ENCODE data around the gene LRIG3. TPM values are rescaled to one million over a fixed set of nuclear protein-coding genes. Genes with fewer than 3 reads are reported as not detected.
"Not testable (repeated sequence)": the region's sequence is repeated elsewhere in the genome, so short reads cannot be mapped to it uniquely, and the experiment has no call there.

LRIG3 gene
- polyA plus RNA-seq, 6 donors from 2014 or later, result not detected

DNA sequence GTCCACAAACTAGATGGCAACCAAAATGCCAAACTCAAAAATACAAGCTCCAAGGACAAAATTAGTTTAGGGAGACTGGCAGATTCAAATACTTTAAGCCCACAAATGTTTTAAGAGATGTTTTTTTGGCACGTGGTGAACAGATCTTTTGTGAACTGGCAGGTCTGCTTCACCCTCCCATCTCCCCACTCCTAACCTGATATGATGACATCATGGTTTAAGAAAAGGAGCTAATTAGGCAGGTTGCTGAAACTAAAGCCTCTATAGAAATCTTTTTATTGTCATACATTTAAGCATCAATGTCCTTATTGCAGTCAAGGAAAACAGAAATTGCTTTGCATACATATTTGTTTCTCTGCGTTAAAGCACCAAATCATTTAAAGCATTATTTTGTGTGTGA, 5.8 kb downstream of the LRIG3 start:
- H3K36me3 Mint-ChIP-seq, result no peaks in the 10 kb centered on the region
- peaks cover 0 to 6% (median 0%) of the 10 kb centered on the region in 7 donors for H3K9me3 Mint-ChIP-seq
- H3K4me3 Mint-ChIP-seq, result no peak overlapping the region
- H3K27me3 Mint-ChIP-seq, result peaks cover 11 to 20% (median 13%) of the 10 kb centered on the region in 3 donors
- peaks cover 0 to 2% (median 0%) of the 10 kb centered on the region in 3 donors for H3K4me1 Mint-ChIP-seq
- ATAC-seq (ENCODE audit: low read depth in 2 of 2), result no peak
- DNase-seq, result no peak
- H3K27ac Mint-ChIP-seq, result no peak overlapping the region

- Mint-ChIP-seq H3K27ac (no peak overlapping the region), H3K36me3 (no peaks in the 10 kb centered on the region), H3K4me1 (no peaks in the 10 kb centered on the region), H3K4me3 (no peak overlapping the region), H3K9me3 (peaks cover 0 to 16% (median 9%) of the 10 kb centered on the region in 7 donors), H3K27me3 (peaks cover 0 to 5% (median 4%) of the 10 kb centered on the region in 3 donors)
- ATAC-seq (ENCODE audit: low read depth in 2 of 2), result no peak
- no peak for DNase-seq
These were observed 12.9 kb downstream of the LRIG3 start for GRCh38 chr12:58907391-58907790.

DNA sequence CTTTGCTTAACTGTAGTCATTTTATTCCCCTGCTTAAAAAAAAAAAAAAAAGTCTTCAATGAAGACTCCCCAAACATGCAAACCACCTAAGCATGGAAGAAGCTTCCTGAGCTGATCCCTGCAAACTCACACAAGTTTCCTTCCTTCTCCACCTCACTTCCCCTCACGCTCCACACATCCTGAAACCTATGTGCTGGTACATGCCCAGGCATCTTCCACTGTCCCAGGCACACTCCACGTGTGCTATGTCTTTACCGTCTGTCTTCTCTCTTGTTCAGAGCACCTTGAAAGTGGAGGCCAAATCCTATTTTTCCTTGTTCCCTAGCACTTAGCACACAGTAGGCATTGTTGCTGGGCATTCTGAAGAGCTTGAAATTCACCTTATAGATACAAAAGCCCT, 13.4 kb downstream of the LRIG3 start:
- Mint-ChIP-seq H3K4me3 (peak overlapping the region in 1 of 8 donors; percentile 78), H3K4me1 (no peaks in the 10 kb centered on the region), H3K27ac (no peak overlapping the region), H3K9me3 (peaks cover 0 to 16% (median 9%) of the 10 kb centered on the region in 7 donors), H3K36me3 (no peaks in the 10 kb centered on the region), H3K27me3 (peaks cover 0 to 5% (median 4%) of the 10 kb centered on the region in 3 donors)
- DNase-seq (no peak), ATAC-seq (ENCODE audit: low read depth in 2 of 2) (no peak)

- Mint-ChIP-seq H3K27me3 (peaks cover 0 to 5% (median 4%) of the 10 kb centered on the region in 3 donors), H3K4me1 (no peaks in the 10 kb centered on the region), H3K4me3 (no peak overlapping the region), H3K9me3 (peaks cover 0 to 10% (median 9%) of the 10 kb centered on the region in 7 donors), H3K27ac (no peak overlapping the region), H3K36me3 (no peaks in the 10 kb centered on the region)
- no peak for DNase-seq
- ATAC-seq (ENCODE audit: low read depth in 2 of 2), result no peak
These were observed 14.9 kb downstream of the LRIG3 start for GRCh38 chr12:58905422-58905821.

- DNase-seq; ATAC-seq (ENCODE audit: low read depth in 2 of 2); H3K36me3 Mint-ChIP-seq; H3K4me3 Mint-ChIP-seq; H3K27ac Mint-ChIP-seq; H3K27me3 Mint-ChIP-seq; H3K4me1 Mint-ChIP-seq: not testable (repeated sequence)
- peaks cover 0 to 10% (median 6%) of the 10 kb centered on the region in 7 donors for H3K9me3 Mint-ChIP-seq
These were observed 17.6 kb downstream of the LRIG3 start for GRCh38 chr12:58902726-58903125.

- Mint-ChIP-seq H3K27ac (no peak overlapping the region), H3K9me3 (peaks cover 0 to 6% (median 5%) of the 10 kb centered on the region in 7 donors), H3K4me3 (no peak overlapping the region), H3K4me1 (no peaks in the 10 kb centered on the region), H3K27me3 (no peaks in the 10 kb centered on the region), H3K36me3 (no peaks in the 10 kb centered on the region)
- ATAC-seq (ENCODE audit: low read depth in 2 of 2) (no peak), DNase-seq (no peak)
These were observed 18.6 kb downstream of the LRIG3 start for GRCh38 chr12:58901664-58902063.

- DNase-seq (no peak), ATAC-seq (ENCODE audit: low read depth in 2 of 2) (no peak)
- Mint-ChIP-seq H3K27ac (no peak overlapping the region), H3K4me1 (no peaks in the 10 kb centered on the region), H3K9me3 (peaks cover 0 to 6% (median 0%) of the 10 kb centered on the region in 7 donors), H3K4me3 (no peak overlapping the region), H3K27me3 (no peaks in the 10 kb centered on the region), H3K36me3 (no peaks in the 10 kb centered on the region)
These were observed 22.3 kb downstream of the LRIG3 start for GRCh38 chr12:58897969-58898368.

- no peak for ATAC-seq (ENCODE audit: low read depth in 2 of 2)
- no peak for DNase-seq
- Mint-ChIP-seq H3K9me3 (peaks cover 0 to 6% (median 0%) of the 10 kb centered on the region in 7 donors), H3K27me3 (no peaks in the 10 kb centered on the region), H3K36me3 (no peaks in the 10 kb centered on the region), H3K4me3 (no peak overlapping the region), H3K27ac (no peak overlapping the region), H3K4me1 (no peaks in the 10 kb centered on the region)
These were observed 24.0 kb downstream of the LRIG3 start for GRCh38 chr12:58896278-58896677.

- no peaks in the 10 kb centered on the region for H3K4me1 Mint-ChIP-seq
- H3K27ac Mint-ChIP-seq, result peak overlapping the region in 1 of 6 donors; percentile 10
- peaks cover 0 to 6% (median 0%) of the 10 kb centered on the region in 7 donors for H3K9me3 Mint-ChIP-seq
- no peaks in the 10 kb centered on the region for H3K27me3 Mint-ChIP-seq
- H3K36me3 Mint-ChIP-seq, result no peaks in the 10 kb centered on the region
- ATAC-seq (ENCODE audit: low read depth in 2 of 2) (no peak), DNase-seq (no peak)
- H3K4me3 Mint-ChIP-seq, result no peak overlapping the region
These were observed 25.3 kb downstream of the LRIG3 start for GRCh38 chr12:58895053-58895452.

GRCh38 chr12:58894040-58894439, 26.3 kb downstream of the LRIG3 start:
- Mint-ChIP-seq H3K4me1 (no peaks in the 10 kb centered on the region), H3K36me3 (no peaks in the 10 kb centered on the region), H3K27me3 (no peaks in the 10 kb centered on the region), H3K27ac (no peak overlapping the region), H3K9me3 (peaks cover 0 to 6% (median 0%) of the 10 kb centered on the region in 7 donors), H3K4me3 (no peak overlapping the region)
- DNase-seq (no peak), ATAC-seq (ENCODE audit: low read depth in 2 of 2) (no peak)

- no peaks in the 10 kb centered on the region for H3K36me3 Mint-ChIP-seq
- ATAC-seq (ENCODE audit: low read depth in 2 of 2), result no peak
- H3K4me1 Mint-ChIP-seq, result no peaks in the 10 kb centered on the region
- DNase-seq, result no peak
- H3K4me3 Mint-ChIP-seq, result no peak overlapping the region
- no peak overlapping the region for H3K27ac Mint-ChIP-seq
- no peaks in the 10 kb centered on the region for H3K27me3 Mint-ChIP-seq
- H3K9me3 Mint-ChIP-seq, result peaks cover 0 to 6% (median 0%) of the 10 kb centered on the region in 7 donors
These were observed 26.8 kb downstream of the LRIG3 start for GRCh38 chr12:58893495-58893894.

- ATAC-seq (ENCODE audit: low read depth in 2 of 2) (no peak), DNase-seq (no peak)
- no peaks in the 10 kb centered on the region for H3K36me3 Mint-ChIP-seq
- H3K9me3 Mint-ChIP-seq, result peaks cover 0 to 2% (median 0%) of the 10 kb centered on the region in 7 donors
- H3K27ac Mint-ChIP-seq, result no peak overlapping the region
- H3K4me1 Mint-ChIP-seq, result no peaks in the 10 kb centered on the region
- H3K4me3 Mint-ChIP-seq, result no peak overlapping the region
- no peaks in the 10 kb centered on the region for H3K27me3 Mint-ChIP-seq
These were observed 30.7 kb downstream of the LRIG3 start for GRCh38 chr12:58889557-58889956.

- DNase-seq, result no peak
- Mint-ChIP-seq H3K9me3 (peaks cover 0 to 2% (median 0%) of the 10 kb centered on the region in 7 donors), H3K4me3 (no peak overlapping the region), H3K27me3 (no peaks in the 10 kb centered on the region), H3K4me1 (no peaks in the 10 kb centered on the region), H3K27ac (no peak overlapping the region), H3K36me3 (no peaks in the 10 kb centered on the region)
- no peak for ATAC-seq (ENCODE audit: low read depth in 2 of 2)
These were observed 32.0 kb downstream of the LRIG3 start for GRCh38 chr12:58888131-58888783.

DNA sequence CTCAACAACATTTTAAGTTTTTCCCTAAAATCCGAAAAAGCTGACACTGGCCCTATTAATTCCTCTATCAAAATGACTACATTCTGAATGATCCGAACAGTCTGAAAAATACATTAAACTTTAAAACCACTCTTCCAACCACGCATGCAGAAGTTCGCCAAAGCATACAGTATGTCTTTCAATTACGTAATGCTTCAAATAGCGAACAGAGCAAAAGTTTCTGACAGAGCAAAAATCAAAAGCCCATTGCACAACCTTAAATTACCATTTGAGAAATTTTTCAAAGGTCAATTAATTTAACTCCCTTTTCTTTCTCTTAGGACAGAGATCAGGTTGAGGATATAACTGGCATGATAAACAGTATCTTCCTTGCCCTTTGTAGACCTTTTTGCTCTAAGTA, 33.2 kb downstream of the LRIG3 start:
- Mint-ChIP-seq H3K36me3 (no peaks in the 10 kb centered on the region), H3K9me3 (peaks cover 0 to 2% (median 0%) of the 10 kb centered on the region in 7 donors), H3K4me1 (no peaks in the 10 kb centered on the region), H3K27ac (no peak overlapping the region), H3K27me3 (no peaks in the 10 kb centered on the region), H3K4me3 (no peak overlapping the region)
- ATAC-seq (ENCODE audit: low read depth in 2 of 2) (no peak), DNase-seq (no peak)

Data from naive B cell (primary cell).